HG03280 (cell line): ENCODE results near the gene ORC1.
"Not testable (repeated sequence)": the region's sequence is repeated elsewhere in the genome, so short reads cannot be mapped to it uniquely, and the experiment has no call there.

Source experiments
- ATAC-seq: cut with Tn5 transposase; IDR thresholded peaks from one replicate; pipeline ENCODE4 v1.9.1; 2021; ENCODE audit warnings: mild to moderate bottlenecking, moderate library complexity; ENCODE audit not compliant: unreplicated experiment

Gene ORC1

DNA sequence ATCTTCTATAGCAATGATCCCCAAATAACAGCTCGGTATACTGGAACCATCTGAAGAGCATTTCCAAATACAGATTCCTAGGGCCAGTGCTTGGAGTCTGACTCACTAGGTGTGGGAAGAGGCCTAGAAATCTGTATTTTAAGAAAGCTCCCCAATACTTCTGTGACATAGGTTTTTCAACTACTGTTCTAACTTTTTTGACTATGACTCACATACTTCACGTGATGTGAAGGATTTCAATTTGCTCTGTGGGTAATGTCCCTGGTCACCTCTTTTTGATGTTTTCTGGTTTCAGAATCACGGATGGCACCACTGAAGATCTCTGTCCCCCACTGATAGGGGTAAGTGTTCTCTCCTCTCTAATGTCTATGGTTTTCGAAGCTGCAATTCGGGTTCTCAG, 11.0 kb downstream of the ORC1 start:
- no peak for ATAC-seq

DNA sequence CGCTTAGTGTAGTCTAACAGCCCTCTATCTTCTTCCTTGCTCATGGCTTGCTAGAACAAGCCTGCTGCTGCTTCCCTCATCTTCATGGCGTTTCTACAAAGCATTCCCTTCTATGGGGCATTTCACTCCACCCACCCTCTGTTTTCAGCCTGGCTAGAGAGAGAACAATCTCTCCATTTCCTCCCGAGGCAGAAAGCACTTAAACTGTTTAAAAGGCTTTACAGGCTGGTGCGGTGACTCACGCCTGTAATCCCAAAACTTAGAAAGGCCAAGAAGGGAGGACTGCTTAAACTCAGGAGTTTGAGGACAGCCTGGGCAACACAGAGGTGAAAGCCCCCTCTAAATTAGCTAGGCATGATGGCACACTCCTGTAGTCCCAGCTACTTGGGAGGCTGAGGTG, 17.8 kb downstream of the ORC1 start:
- no peak for ATAC-seq

DNA sequence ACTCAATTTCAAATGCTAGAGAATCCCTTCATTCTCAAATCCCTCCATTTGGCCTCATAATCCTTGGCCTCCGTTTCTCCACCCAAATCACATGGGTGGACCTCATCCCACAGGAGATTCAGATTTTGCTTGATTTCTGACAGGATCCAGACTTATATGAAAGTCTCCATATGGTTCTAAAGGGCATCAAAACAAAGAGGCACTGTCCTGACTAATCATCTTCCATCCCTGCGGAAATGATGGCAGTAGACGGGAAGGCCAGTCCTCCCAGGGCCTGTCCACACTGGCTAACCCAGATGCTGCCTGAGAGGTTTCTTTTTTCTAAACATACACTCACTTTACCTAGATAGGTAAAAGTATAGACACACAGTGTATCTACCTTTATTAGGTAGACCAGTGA, 18.8 kb downstream of the ORC1 start:
- ATAC-seq, result no peak

DNA sequence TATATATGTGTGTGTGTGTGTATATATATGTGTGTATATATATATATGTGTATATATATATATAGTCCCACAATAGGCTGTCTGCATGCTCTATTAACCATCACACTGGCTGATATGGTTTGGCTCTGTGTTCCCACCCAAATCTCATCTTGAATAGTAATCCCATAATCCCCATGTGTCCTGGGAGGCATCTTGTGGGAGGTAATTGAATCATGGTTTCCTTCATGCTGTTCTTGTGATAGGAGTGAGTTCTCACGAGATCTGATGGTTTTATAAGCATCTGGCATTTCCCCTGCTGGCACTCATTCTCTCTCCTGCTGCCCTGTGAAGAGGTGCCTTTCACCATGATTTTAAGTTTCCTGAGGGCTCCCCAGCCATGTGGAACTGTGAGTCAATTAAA, 34.4 kb downstream of the ORC1 start:
- not testable (repeated sequence) for ATAC-seq

DNA sequence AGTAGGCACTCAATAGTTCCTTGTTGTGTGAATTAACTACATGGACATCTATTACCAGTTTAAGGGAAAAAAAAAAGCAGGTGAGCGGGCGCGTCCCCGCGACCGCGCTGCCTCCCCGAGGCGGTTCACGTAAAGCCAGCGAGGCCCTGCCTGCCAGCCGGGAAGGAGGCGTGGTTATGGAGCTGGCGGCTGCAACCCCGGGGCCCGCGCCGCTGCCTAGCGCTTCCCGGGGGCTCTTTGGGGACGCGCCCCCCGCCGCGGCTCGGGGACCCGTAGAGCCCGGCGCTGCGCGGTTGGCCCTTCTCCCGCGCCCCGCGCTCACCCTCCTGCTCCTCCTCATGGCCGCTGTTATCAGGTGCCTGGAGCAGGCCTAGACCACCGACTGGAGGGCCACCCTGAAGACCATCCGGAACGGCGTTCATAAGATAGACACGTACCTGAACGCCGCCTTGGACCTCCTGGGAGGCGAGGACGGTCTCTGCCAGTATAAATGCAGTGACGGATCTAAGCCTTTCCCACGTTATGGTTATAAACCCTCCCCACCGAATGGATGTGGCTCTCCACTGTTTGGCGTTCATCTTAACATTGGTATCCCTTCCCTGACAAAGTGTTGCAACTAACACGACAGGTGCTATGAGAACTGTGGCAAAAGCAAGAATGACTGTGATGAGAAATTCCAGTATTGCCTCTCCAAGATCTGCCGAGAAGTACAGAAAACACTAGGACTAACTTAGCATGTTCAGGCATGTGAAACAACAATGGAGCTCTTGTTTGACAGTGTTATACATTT, 35.6 kb downstream of the ORC1 start:
- no peak for ATAC-seq

DNA sequence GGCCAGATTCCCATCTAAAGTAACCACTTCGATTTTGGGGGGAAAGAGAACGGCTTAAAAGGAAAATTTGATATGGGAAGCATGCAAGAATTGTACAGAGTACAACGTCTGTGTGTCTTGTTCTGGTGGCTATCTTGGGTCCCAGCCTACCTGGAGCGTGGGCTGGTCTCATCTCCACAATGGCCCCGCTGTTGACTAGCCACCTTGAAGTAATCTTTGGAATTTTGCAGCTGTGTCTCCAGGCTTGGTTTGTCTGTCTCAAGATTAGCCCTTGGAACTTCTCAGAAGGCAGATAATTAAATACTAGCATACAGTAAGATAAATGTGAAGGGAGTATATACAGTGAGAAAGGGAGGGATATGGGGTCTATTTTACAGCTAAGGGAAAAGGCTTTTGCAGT, 37.0 kb downstream of the ORC1 start:
- no peak for ATAC-seq

DNA sequence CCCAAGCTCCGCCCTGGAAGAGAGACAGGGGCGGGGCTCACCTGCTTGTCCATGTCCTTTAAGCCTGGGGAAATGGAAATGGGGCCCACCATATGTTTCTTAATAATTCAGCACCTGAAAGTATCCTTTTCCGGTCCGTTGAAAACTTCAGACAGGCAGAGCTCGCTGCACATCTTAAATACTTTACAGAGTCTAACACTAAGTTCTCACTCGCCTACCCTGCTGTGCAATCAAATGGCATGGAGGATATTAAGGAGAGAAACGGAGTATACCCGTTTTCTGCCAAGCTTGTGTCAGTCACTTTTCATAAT, 37.8 kb downstream of the ORC1 start:
- ATAC-seq, result no peak

DNA sequence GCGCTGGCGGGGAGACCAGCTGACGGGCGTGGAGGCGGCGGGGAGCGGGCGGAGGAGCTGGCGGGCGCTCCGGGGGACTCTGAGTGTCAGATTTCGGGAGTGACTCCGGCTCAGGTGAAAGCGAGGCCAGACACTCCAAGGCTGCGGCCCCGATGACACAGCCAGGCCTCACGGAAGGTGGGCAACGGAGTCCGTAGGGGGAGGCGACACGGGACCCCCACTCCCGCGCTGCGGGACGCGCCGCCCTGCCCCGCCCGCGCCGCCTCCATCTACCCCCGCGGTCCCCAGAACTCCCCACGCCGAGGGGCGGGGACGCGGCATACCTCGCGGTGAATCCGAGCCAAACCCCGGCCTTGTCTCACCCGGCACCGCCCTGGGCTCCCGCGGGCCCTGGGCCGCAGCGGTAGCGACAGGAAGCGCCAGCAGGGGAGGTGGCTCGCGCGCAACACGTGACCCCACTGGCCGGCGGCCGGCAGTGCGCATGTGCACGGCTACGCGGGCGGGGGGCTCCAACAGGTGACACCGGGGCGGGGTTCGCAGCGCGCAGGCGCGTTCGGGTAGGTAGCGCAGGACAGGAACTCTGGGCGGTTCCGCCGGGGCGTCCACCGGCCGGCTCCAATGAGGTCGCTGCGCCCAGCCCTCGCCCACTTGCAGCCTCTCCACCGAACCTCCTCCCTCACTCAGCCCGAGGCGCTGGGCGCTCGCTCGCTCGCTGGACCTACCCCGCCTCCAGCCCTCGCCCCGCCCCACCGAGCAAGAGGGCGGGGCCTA, 38.3 kb downstream of the ORC1 start, which contains the start of gene CC2D1B:
Gene CC2D1B (minus strand): TSS at position 460 of the 771 bp plus-strand sequence. CDS start 1,585 bp downstream, outside the sequence.
- peak; percentile 89 for ATAC-seq

DNA sequence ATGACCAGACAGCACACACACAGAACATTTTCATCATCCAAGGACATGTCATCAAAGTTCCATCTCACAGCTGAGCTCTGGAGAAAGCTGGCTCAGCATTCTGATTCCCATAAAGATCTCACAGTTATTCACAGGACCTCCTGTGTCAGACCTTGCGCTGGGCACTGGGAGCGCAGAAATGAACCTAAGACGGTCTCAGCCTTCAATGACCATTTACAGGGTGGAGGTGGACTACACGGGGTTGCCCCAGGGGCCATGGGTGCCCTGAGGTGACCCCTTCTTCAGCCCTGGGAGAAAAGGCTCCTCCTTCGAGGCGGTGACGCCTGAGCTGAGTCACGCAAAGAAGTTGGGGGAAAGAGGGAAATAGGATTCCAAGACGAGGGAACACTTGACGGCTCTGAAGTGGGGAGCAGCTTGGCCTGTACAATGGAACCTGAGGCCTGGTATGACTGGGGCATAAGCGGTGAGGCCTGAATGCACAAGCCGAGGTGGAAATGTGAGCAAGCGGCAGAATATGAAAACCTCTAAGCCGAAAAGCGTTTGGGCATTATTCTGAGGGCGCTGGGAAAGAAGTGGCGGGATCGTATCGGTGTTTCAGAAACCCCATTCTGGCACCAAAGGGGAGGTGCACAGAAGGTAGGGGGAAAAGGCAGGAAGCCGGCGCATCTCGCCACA, 39.0 kb downstream of the ORC1 start:
- ATAC-seq, result no peak

DNA sequence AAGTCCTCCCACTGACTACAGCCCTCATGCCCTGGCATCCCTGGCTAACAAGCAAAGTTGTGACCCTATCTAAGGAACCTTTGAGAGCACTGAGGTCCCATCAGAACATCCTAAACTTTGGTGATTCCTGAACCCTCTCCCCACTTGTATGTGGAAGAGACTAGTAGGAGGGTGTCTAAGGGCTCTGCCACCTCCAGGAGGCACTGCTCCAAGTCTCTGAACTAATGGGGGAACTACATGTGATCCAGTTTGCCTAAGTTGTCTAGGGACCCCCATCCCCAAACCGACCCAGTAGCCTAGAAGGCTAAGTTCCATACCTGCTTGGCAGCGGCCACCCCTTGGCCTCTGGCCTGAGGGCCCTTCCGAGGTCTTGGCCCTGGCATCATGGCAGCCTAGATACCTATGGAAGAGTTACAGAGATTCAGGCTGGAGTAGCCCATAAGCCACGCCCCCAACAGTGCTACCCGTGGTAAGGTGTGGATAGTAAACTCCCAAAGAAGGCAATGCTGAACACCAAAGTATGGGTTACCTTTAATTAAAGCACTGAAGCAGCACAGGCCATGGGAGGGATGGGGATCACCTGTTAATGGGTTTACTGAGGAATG, 39.9 kb downstream of the ORC1 start:
- no peak for ATAC-seq

DNA sequence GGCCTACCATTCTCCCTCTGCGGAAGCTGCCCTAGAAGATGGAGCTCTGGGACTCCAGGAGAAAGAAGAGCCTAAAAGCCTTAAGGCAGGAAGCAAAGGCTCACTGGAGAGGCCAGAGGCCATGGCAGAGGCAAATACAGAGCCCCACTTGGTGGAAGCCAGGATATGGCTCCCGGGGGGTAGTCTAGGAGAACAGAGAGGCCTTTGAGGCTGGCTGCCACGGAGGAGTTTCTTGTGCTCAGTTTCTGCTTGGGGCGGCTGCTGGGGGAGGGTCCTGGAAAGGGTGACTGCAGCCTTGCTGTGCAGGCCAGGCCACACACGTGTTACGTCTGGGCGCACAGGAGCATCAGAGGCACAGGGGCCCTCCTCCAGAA, 43.6 kb downstream of the ORC1 start:
- no peak for ATAC-seq

DNA sequence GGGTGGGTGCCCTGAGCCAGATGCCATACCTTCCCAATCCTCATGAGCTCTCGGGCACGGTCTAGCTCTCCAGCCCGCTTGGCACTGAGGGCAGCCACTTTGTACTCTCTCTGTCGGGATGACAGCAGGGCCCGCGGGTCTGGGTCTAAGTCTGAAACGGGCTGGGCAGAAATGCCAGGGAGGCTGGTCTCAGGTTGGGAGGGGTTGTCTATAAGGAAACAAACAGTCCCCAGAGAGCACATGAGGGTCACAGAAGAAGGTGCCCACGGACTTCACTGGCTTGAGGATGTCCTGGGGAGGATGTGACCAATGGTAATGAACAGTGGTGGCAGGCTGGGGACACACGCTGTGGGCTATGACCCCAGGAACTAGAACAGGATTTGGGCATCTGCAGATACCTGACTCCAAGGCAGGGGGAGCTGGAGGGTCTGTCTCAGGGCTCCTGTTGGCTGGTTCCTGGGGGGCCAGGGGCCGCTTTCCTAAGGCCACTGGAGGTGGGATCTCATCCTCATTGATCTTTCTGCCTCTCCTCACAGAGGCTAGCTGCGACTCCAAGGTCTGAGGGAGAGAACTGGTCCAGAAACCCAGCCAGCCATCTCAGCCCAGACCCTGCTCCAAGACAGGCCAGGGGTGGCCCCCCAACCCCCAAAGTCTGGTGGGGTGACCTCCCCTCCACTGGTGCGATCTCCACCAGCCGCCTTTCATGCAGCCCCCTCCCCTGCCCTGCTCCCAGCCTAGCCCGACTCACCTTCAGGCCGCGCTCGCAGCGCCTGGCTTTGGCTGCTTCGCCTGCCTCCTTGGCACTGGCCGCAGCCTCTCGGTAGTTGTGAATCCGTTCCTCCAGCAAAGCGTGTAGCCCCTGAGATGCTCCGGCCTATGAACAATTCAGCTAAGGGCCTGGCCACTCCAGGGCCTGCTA, 44.3 kb downstream of the ORC1 start:
- ATAC-seq, result no peak

DNA sequence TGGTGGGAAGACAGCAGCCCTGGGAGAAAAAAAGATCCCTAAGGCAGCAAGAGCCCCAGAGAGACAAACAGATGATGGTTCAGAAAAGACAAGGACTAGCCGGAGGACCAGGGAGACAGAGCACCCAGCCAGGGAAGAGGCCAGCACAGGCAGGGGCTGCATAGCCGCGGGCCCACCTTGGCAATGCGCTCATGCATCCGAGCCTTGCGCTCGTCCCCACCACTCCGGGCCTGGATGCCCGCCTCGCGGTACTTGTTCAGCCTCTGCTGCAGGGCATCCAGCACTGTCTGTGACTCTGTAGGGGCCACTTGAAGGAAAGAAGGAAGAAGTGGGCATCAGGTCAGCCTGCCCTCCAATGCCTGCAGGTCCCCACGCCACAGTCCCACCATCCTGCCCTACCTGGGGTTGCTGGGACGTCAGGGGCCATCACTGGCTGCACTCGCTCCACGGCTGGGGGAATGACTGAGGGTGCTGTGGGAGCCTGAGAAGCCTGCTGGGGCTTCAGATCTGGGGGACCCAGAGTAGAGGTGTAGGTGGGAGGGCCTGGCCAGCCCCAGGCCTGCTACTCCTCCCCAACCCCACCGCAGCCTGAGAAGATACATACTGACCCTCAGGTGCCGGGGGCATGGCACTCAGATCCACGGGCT, 45.2 kb downstream of the ORC1 start:
- no peak for ATAC-seq

DNA sequence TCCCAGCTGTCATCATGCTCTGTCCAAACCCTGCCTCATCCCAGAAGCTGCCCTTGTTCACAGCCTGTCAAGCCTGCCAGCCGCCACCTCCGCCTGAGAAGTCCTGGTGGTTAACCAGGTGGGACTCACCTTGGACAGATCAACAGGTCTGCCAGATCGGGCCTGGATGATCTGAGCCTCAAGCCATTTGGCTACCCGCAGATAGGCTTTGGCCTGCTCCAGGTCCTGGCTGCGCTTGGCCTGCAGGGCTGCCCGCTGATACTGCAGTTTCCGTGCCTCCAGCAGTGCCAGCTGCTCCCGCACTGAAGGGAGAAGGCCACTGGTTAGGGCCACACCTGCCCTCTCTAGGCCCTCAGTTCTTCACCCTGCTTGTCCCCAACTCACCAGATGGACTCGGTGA, 46.8 kb downstream of the ORC1 start:
- ATAC-seq, result no peak

DNA sequence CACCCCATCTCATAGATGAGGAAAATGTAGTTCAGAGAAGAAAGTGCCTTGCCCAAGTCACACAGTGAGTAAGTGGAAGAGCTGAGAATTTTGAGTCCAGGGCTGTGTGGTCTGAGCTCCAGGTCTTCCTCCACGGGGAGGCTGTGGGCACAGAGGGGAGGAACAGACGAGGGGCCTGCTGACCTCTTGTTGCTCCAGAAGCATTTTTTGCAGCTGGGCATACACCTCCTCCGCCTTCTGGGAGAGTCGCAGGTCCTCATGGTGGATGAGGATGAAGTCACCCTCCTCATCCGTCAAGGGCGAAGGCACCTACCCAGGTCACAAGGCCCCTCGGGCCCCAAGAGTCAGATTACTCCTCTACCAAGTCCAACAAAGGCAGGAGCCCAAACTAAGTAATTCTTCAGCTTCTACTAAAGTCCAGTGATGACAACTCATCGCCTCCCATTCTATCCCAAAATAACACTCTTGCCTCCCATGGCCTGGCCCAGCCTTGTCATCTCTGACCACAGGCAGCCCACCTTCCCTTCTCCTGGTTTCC, 47.3 kb downstream of the ORC1 start:
- ATAC-seq, result no peak

DNA sequence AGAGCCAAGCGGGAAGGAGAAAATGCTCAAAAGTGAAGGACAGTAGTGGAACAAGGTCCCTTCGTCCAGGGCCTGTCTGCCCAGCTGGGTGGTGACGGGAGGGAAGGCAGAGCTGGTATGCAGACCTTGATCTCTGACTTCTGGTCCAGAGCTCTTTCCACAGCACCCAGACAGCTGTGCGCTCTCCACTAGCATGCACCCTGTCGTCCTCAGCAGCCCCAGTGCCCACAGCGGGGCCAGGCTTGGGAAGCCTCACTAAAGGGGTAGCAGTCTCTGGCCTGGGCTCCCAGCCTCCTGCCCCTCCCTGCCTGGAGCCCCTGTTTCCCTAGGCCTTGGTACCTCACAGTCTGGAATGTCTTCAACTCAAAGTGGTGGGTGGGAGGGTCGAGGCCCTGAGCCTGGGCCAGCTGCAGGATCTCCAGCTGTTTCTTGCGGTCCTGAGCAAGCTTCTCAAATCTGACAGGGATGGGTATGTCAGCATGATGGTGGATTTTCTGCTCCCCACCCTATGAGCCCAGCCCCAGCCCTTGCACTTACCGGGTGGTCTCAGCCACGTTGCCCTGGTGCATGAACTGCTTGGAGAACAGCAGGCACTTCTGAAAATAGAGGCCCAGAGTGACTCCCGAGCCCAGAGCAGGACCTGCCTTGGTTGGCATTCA, 48.2 kb downstream of the ORC1 start:
- no peak for ATAC-seq

DNA sequence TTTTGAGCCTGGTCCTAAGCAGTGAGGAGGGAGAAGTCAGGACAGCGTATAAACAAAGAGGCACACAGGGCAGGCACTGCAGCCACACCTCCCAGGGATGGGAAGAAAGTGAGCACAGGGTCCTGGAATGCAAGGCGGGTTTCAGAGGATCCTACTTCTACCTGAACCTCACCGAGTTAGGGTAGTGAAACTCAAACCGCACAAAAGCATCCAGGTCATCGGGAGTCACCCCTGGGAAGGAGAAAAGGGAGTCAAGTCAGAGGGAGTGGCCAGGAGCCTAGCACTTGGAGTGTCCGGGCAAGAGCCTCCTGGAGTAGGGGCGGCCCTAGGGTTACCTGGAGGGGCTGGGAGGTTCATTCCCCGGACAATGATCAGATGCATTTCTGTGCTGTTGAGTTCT, 48.8 kb downstream of the ORC1 start:
- ATAC-seq, result no peak

DNA sequence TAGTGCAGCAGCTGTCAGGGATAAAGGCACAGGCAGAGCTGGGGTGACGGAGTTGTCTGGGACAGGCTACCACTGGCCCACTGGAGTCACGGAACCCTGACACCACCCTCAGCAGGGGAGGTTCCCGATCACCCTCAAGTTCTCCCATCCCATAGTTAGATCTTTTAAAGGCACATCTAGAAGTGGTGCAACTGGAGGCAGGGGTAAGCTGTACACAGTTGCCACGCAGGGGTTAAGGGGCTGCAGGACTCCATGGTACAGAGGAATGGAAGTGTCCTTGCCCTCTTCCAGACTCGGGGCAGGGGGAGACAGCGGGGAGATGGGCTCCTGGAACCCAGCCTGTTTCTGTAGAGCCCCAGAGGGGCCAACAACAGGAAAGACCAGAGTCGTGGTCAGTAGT, 51.5 kb downstream of the ORC1 start:
- ATAC-seq, result no peak

DNA sequence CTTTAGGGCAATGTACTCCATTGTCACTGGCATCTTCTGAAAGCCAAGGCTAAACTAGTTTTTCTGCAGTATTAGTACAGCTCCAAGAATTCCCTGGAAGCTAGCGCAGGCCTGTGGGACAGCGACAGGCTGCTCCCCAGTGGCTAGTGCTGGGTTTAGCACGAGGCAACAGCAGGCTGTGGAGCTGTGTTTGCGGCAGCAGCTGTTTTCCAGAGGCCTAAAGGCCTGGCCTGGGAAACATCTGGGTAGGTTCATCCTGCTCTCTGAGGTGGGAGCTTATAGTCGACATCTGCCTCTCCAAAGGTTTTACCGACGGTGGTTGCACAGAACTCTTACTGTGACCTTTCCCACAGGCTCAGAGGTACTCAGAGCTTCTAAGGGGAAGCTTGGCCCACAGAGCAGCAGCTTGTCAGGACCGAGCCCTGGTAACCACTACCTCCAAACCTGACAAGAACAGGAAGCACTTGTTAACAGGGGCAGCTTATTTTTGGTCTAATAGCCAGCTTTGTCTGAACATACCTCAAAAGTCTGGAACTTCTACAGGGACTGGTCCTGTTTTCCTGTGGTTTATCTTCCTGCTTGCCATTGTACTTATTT, 55.4 kb downstream of the ORC1 start:
- ATAC-seq, result no peak
